Measurements from ENCODE around the gene MTA1.

- no peak for TF ChIP-seq REST (IDR thresholded peaks at IDR 0.05; ENCODE audit: insufficient read depth in 1 of 2, low read depth in 2 of 2, low read length in 2 of 2)
- TF ChIP-seq POLR2AphosphoS5 (IDR thresholded peaks at IDR 0.05; ENCODE audit: low read depth, low read length), result no peak
- no peak for TF ChIP-seq TAF1 (IDR thresholded peaks at IDR 0.05; ENCODE audit: borderline replicate concordance, insufficient read depth, low read length)
- TF ChIP-seq SIN3A (IDR thresholded peaks at IDR 0.05; ENCODE audit: borderline replicate concordance, insufficient read depth, low read length), result no peak
Measured at GRCh38 chr14:105410642-105411016, 9.0 kb upstream of the MTA1 start.

Measured in PFSK-1 (cell line).